Activated T-helper 9 cell treated with anti-CD3 and anti-CD28 coated beads, Interleukin-2, amount 50 U/mL, for 16 hours (primary cell): ENCODE data around the gene ACYP1.

Experiments used
- DNase-seq: peaks from one replicate; pipeline ENCODE4 v3.0.0-alpha.2; 2020; ENCODE audit warnings: low read depth

Gene ACYP1

DNA sequence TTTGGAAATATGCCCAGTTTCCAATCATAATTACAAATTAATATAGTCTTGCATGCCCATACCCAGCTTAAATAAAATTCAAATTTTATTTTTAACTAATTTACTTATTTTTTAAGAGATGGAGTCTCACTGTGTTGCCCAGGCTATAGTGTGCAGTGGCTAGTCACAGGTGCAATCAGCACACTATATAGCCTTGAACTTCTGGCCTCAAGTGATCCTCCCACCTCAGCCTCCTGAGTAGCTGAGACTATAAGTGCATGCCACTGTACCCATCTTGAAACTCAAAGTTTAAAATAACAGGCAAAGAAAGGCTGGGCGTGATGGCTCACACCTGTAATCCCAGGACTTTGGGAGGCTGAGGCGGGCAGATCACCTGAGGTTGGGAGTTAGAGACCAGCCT lies 22.9 kb downstream of the ACYP1 start:
- no peak for DNase-seq

DNA sequence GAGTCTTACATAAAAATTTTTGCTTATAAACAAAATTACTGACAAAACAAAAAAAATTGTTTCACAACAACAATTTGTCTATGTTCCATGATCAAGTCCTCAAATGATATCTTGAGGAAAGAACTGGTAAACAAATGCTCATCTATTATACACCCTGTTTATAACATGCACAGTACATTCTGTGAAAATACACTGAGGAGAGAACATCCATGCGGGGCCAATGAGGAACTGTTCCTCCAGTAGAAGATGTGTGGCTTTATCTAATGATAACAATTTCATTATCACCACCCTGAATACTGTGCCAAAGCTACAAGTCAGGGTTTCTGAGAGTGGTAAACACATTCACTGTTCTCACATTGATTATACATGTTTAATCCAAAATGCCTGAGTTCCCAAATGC lies 23.3 kb downstream of the ACYP1 start:
- DNase-seq = no peak

DNA sequence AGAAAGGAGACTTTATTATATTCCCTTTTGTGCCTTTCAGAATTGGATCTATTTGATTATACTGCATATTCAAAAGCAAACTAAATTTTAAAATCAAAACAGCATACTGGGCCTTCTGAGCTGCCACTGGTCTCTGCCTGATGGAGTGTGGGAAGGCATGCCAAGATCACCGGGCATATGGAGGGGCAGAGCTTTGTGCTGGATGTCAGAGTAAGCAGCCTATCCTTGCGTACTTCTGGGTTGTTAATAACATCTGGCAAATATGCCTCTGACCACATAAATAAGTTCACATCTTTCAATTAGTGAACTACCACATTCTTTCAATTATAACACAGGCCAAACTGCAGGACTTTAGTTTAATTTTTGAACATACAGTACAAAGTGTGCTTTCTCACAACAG lies 30.9 kb downstream of the ACYP1 start:
- no peak for DNase-seq

DNA sequence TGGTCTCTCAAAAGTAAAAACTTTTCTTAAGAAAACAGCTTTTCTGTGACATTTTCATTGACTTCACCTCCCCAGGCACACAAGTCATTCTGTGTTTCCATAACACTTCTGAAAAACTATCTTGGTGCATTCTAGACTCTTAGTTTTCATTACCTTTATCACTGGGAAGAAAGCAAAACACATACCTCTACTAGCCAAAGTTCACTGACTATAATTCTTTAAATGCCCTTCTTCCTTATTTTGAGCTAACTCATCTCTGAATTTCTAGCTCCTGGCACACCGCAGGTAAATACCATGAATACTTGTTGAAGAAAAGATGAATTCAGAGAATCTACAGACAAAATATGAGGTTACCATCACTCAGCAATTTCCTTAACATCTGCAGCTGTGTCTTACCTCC lies 33.7 kb downstream of the ACYP1 start:
- no peak for DNase-seq

DNA sequence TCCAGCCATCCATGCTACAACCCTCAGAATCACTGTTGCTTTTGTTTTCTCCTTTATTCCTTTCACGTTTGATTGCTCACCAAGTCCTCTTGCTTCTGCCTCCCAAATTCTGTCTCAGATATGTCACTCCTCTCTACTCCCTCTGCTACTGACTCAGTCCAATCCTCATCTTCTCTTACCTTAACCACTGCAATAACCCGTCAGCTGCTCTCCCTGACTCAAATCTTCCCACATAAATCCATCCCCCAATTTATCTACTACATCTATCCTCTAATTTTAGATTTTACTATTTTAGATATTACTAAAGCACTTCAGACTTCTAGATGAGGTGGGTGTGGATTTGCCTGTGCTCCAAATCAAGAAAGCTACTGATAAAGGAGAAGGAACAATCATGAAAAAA lies 37.9 kb downstream of the ACYP1 start:
- DNase-seq = no peak

- DNase-seq = no peak
These were observed 38.7 kb downstream of the ACYP1 start for GRCh38 chr14:75025082-75025481.

DNA sequence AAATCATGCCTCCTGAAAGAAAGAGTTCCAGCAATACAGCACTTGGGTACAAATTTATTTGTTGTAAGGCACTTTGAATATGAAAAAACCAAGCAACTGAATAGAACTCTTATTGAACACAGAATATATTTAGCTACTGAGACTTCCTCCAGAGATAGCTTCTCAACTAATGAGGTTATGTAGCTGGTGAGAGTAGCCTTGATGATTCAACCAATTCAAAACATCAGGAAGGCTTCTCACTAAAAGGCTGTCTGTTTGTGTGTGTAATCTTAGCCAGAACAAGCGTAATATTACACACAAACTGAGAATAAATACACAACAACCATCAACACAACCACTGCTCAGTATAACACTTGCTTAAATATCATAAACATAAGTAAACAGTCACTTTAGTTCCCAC lies 40.7 kb downstream of the ACYP1 start:
- DNase-seq = no peak

DNA sequence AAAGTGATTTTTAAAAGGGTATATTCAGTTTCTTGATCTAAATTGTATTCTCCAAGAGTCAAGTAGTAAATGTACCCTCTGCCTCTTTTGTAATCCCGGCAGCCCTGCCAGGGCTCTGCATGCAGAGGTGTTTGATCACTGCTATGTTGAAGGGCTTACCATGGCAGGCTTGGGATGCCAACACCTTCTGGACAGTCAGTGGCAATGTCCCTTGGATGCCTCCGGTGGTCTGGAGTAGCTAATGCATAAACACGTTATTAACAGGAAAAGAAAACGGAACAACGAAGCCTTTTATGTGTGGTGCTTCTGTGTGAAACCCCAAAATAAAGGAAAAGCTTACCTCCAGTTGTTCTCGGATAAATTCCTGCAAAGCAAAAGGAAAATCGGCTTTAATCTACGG lies 41.2 kb downstream of the ACYP1 start:
- DNase-seq = no peak

GRCh38 chr14:75018694-75019093 lies 45.1 kb downstream of the ACYP1 start:
- DNase-seq = no peak

DNA sequence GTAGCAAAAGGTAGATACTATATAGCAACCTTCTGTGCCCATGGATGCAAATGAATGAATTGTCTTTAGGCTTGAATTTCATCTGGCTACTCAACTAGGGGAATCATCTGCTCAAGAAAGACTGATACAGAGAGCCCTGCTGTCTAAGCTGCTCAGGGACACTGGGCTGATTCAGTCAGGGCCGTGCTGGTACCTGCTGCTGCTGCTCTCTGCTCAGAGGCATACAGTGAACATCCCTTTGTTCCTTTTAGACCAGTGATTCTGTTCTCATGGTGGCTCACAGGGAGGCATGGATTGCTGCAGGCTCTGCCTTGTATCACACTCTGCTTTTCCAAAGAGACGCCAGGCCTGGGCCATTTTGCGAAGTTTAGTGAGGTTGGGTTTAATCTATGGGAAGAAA lies 47.0 kb downstream of the ACYP1 start:
- no peak for DNase-seq

- no peak for DNase-seq
These were observed 48.3 kb downstream of the ACYP1 start for GRCh38 chr14:75015496-75015895.

DNA sequence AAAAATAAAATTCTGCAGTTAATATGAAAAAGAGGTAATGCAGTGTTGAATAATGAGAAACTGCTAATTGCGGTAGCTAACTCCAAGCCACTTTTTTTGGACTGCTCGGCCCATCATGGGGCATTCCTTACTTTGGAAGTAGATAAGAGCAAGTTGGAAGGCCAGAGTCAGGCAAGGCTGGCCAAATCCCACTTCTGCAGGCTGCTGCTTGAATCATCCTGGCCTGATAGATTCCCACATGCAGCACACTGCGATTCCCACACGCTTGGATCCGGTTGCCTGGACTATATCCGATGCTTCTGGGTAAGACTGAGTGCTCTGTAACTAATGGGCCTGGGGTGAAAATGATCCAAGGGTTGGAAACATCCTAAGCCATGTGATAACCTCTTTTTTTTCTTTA lies 50.5 kb downstream of the ACYP1 start:
- no peak for DNase-seq

GRCh38 chr14:75011356-75011994 lies 52.3 kb downstream of the ACYP1 start:
- DNase-seq = no peak

GRCh38 chr14:75010472-75011093 lies 53.2 kb downstream of the ACYP1 start:
- DNase-seq = no peak

GRCh38 chr14:75009176-75009575 lies 54.6 kb downstream of the ACYP1 start:
- DNase-seq = no peak

DNA sequence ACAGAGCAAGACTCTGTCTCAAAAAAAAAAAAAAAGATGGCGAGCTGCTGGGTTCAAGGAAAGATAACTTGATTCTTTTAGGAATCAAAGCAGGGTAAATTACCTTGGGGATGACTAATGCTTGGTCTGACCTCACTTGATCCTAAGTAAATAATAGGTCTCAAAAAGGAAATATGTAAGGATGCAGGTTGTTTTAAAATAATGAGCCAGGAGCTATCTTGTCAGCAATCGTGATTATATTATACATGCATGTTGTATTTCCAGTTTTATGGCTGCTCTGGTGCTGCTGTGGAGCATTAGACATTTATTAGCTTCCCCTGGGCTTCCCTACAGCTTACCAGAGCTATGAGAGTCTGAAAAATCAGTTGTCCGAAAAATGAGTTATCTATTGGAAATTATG lies 58.5 kb downstream of the ACYP1 start:
- no peak for DNase-seq

DNA sequence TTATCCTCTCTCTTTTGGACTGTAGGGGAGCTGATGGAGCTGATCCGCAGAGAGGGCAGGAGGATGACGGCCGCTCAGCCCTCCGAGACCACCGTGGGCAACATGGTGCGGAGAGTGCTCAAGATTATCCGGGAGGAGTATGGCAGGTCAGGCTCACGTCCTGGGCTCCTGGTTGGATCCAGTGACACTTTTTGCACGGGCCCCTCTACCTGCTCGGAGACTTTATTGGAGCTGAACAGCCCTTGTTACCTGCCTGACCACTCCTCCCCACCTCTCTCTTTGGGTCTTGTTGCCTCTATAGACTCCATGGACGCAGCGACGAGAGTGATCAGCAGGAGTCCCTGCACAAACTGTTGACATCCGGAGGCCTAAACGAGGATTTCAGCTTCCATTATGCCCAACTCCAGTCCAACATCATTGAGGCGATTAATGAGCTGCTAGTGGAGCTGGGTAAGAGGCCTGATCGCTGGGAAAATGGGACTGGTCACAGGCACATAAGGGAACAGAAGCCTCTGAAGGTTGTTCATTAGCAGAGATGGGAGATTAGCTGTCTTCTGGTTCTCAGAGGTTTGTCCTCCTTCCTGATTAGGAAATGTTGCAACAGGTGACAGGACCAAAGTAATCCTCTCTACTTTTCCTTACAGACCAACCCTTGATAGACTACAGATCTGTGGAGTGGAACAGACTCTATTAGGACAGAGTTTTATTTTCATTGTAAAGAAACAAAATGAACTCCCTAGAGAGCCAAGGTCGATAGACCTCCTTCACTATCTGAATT lies 60.4 kb downstream of the ACYP1 start:
- no peak for DNase-seq
